Osteocyte (in vitro differentiated cells): ENCODE results near the gene ASMTL. TPM values are rescaled to one million over a fixed set of nuclear protein-coding genes. Genes with fewer than 3 reads are reported as not detected.
"Not testable (repeated sequence)": the region's sequence is repeated elsewhere in the genome, so short reads cannot be mapped to it uniquely, and the experiment has no call there.

Experiments
- DNase-seq: peaks from one replicate; pipeline ENCODE4 v3.0.0; 2021; ENCODE audit warnings: mixed read lengths; ENCODE audit not compliant: unreplicated experiment; ENCODE audit errors: extremely low spot score
- H3K27ac Mint-ChIP-seq: one replicate; pipeline ENCODE4 v1.8.0; 2021; ENCODE audit warnings: mild to moderate bottlenecking, mixed read lengths; ENCODE audit not compliant: unreplicated experiment
- H3K27me3 Mint-ChIP-seq: one replicate; pipeline ENCODE4 v1.8.0; 2021; ENCODE audit warnings: mixed read lengths; ENCODE audit not compliant: unreplicated experiment
- H3K36me3 Mint-ChIP-seq: one replicate; pipeline ENCODE4 v1.8.0; 2021; ENCODE audit warnings: mixed read lengths; ENCODE audit not compliant: unreplicated experiment
- H3K4me1 Mint-ChIP-seq: one replicate; pipeline ENCODE4 v1.8.0; 2021; ENCODE audit warnings: mixed read lengths; ENCODE audit not compliant: unreplicated experiment
- H3K4me3 Mint-ChIP-seq: one replicate; pipeline ENCODE4 v1.8.0; 2021; ENCODE audit warnings: mild to moderate bottlenecking, moderate library complexity, mixed read lengths; ENCODE audit not compliant: unreplicated experiment
- H3K9me3 Mint-ChIP-seq: one replicate; pipeline ENCODE4 v1.8.0; 2021; ENCODE audit warnings: mixed read lengths; ENCODE audit not compliant: unreplicated experiment
- total RNA-seq: library from RNA; stranded (reverse); gene quantifications from 2 replicates; pipeline ENCODE4 v1.2.1, GENCODE V29; 2021
- TF ChIP-seq, protein P1 (sequence below): fragments of 200-600 bp; sonication (generic); IDR thresholded peaks from 2 replicates; pipeline ENCODE4 v1.5.0; 2021; ENCODE audit warnings: antibody characterized with exemption, mild to moderate bottlenecking, moderate library complexity

ASMTL gene
- total RNA-seq, 1 donor from 2014 or later = 33.3 TPM

DNA sequence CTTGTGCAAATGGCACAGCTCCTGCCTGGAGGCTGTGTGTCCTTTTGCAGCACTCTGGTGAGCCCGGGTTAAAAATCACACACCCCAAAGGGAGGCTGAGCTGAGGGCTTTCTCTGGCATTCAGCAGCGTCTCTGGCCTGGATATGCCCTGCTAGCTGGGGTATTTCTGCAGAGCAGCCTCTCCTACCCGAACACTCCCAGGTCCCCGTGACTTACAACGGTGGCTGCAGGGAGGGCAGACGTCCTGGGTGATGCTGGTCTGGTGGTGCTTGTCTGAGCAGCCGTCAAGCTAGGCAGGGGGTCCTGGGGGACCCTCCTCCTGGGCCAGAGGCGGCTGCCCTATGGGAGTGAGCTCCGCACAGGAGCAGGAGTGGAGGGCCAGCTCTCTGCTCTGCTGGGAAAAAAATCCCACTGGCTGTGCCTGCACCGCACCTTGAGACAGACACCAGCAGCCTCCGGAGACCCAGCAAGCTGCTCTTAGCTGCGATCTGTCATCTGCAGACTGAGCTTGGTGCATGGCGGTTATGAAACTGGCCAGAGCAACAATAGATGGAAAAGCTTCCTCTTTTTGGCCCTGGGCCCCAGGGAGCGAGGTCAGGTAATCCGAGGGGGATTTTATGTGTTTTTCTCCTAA is 41.3 kb upstream of the ASMTL start:
- Mint-ChIP-seq H3K4me1 (no peaks in the 10 kb centered on the region), H3K36me3 (no peaks in the 10 kb centered on the region), H3K27me3 (peaks cover 2% of the 10 kb centered on the region), H3K27ac (no peak overlapping the region), H3K9me3 (no peaks in the 10 kb centered on the region), H3K4me3 (no peak overlapping the region)
- TF ChIP-seq, protein P1, sequence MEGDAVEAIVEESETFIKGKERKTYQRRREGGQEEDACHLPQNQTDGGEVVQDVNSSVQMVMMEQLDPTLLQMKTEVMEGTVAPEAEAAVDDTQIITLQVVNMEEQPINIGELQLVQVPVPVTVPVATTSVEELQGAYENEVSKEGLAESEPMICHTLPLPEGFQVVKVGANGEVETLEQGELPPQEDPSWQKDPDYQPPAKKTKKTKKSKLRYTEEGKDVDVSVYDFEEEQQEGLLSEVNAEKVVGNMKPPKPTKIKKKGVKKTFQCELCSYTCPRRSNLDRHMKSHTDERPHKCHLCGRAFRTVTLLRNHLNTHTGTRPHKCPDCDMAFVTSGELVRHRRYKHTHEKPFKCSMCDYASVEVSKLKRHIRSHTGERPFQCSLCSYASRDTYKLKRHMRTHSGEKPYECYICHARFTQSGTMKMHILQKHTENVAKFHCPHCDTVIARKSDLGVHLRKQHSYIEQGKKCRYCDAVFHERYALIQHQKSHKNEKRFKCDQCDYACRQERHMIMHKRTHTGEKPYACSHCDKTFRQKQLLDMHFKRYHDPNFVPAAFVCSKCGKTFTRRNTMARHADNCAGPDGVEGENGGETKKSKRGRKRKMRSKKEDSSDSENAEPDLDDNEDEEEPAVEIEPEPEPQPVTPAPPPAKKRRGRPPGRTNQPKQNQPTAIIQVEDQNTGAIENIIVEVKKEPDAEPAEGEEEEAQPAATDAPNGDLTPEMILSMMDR = no peak
- DNase-seq = peak; percentile 77

DNA sequence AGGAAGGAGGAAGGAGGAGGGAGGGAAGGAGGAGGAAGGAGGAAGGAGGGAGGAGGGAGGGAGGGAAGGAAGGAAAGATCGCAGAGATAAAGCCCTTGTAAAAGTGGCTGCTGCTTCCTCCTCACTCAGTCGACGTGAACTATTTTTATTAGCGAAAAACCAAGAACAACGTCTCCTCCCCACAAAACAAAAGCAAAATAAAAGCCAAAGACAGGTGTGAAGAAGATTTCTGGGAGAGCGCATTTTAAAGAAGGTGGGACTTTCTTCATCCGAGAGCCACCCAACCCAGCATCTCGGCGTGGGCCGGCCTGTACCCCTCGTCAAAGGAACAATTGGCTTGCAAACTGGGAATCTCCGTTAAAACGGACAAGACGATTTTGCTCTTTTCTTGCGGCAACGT is 40.7 kb upstream of the ASMTL start:
- no peak overlapping the region for H3K4me3 Mint-ChIP-seq
- no peak for DNase-seq
- H3K9me3 Mint-ChIP-seq = no peaks in the 10 kb centered on the region
- no peak overlapping the region for H3K27ac Mint-ChIP-seq
- H3K36me3 Mint-ChIP-seq = no peaks in the 10 kb centered on the region
- H3K4me1 Mint-ChIP-seq = no peaks in the 10 kb centered on the region
- H3K27me3 Mint-ChIP-seq = peaks cover 2% of the 10 kb centered on the region
- TF ChIP-seq, protein P1 = no peak

DNA sequence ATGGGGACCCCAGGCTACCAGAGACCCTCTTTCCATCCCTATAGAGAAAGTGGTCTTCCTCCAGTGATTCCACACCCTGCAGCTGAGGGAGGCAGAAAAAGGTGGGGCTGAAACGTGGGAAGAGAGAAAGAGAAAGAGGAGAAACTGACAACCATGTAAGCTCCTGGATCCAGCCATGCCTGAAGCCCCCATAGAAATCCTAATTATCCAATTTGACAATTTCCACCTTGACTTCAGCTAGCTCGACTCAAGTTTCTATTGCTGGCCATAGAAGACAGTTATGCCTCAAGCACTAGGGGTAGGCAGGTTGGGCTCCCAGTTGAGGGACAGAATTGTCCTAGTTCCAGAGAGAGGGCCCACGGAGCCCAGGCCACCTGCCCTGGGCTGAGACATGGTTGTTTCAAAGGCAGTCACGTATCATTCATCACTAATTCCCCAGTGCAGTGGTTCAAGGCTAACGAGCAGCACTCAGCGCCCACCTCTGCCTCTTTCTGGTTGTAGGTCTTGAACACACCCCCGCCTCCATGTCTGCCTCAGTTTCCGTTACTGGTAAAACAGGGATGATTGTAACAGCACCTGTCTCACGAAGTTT is 39.8 kb upstream of the ASMTL start:
- TF ChIP-seq, protein P1 = no peak
- no peak overlapping the region for H3K4me3 Mint-ChIP-seq
- no peaks in the 10 kb centered on the region for H3K4me1 Mint-ChIP-seq
- H3K36me3 Mint-ChIP-seq = no peaks in the 10 kb centered on the region
- H3K27me3 Mint-ChIP-seq = peaks cover 2% of the 10 kb centered on the region
- H3K27ac Mint-ChIP-seq = no peak overlapping the region
- peak; percentile 30 for DNase-seq
- no peaks in the 10 kb centered on the region for H3K9me3 Mint-ChIP-seq

DNA sequence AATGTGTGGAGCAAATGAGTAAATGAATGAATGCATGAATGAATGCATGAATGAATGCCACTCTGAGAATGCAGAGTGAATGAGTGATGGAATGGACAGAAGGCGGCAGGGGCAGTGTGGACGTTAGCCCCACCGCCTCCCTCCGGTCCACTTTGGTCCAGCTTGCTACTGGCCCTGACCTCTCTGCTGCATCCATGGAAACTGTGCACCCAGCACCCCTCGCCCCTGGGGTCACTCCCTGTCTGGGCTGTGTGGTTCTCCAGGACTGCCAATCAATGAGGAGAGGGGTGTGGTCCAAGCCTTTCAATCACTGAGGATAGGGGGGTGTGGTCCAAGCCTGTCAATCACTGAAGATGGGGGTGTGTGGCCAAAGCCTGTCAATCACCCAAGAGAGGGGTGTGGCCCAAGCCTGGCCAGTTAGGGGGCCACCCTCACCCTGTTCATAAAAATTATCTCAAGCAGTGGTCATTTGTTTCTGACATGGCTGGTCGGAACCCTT is 39.2 kb upstream of the ASMTL start:
- no peak overlapping the region for H3K27ac Mint-ChIP-seq
- TF ChIP-seq, protein P1 = no peak
- DNase-seq = peak; percentile 82
- no peak overlapping the region for H3K4me3 Mint-ChIP-seq
- H3K36me3 Mint-ChIP-seq = no peaks in the 10 kb centered on the region
- no peaks in the 10 kb centered on the region for H3K9me3 Mint-ChIP-seq
- peaks cover 2% of the 10 kb centered on the region for H3K4me1 Mint-ChIP-seq
- peaks cover 2% of the 10 kb centered on the region for H3K27me3 Mint-ChIP-seq

DNA sequence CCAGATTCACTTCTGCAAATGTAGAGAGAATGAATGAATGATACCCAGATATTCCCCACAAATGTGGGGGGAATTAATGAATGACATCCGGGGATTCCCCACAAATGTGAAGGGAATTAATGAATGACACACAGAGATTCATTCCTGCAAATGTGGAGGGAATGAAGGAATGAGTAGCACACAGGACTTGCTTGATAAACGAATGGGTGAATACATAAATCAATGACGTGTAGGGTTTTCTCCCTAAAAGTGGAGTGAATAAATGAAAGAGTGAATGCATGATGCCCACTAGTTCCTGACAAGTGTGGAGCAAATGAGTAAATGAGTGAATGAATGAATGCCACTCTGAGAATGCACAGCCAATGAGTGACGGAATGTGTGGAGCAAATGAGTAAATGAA is 38.5 kb upstream of the ASMTL start:
- not testable (repeated sequence) for H3K9me3 Mint-ChIP-seq, H3K27me3 Mint-ChIP-seq

DNA sequence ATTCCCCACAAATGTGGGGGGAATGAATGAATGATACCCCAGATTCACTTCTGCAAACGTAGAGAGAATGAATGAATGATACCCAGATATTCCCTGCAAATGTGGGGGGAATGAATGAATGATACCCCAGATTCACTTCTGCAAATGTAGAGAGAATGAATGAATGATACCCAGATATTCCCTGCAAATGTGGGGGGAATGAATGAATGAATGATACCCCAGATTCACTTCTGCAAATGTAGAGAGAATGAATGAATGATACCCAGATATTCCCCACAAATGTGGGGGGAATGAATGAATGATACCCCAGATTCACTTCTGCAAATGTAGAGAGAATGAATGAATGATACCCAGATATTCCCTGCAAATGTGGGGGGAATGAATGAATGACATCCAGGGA is 38.0 kb upstream of the ASMTL start:
- H3K27ac Mint-ChIP-seq, H3K4me1 Mint-ChIP-seq, H3K27me3 Mint-ChIP-seq, H3K36me3 Mint-ChIP-seq, H3K9me3 Mint-ChIP-seq, DNase-seq, H3K4me3 Mint-ChIP-seq: not testable (repeated sequence)

More for the DNA sequence above, 38.5 kb upstream of the ASMTL start:
- H3K4me1 Mint-ChIP-seq, DNase-seq, H3K36me3 Mint-ChIP-seq, H3K4me3 Mint-ChIP-seq, H3K27ac Mint-ChIP-seq: not testable (repeated sequence)

DNA sequence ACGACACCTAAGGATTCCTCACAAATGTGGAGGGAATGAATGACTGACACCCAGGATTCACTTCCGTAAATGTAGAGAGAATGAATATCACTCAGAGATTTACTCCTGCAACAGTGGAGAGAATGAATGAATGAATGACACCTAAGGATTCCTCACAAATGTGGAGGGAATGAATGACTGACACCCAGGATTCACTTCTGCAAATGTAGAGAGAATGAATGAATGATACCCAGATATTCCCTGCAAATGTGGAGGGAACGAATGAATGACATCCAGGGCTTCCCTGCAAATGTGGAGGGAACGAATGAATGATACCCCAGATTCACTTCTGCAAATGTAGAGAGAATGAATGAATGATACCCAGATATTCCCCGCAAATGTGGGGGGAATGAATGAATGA is 36.6 kb upstream of the ASMTL start:
- not testable (repeated sequence) for H3K9me3 Mint-ChIP-seq, H3K4me1 Mint-ChIP-seq, H3K4me3 Mint-ChIP-seq, H3K27ac Mint-ChIP-seq, DNase-seq, H3K27me3 Mint-ChIP-seq, H3K36me3 Mint-ChIP-seq
